Activated naive CD8-positive, alpha-beta T cell (primary cell): ENCODE results near the gene TFF3.

Experiments used
- H3K27ac Mint-ChIP-seq: one replicate; pipeline ENCODE4 v1.8.0; 2021; ENCODE audit warnings: mixed read lengths
- H3K27me3 Mint-ChIP-seq: one replicate; pipeline ENCODE4 v1.8.0; 2021; ENCODE audit warnings: mixed read lengths
- H3K36me3 Mint-ChIP-seq: one replicate; pipeline ENCODE4 v1.8.0; 2021; ENCODE audit warnings: mixed read lengths
- H3K4me1 Mint-ChIP-seq: one replicate; pipeline ENCODE4 v1.8.0; 2021; ENCODE audit warnings: low read depth, mixed read lengths
- H3K4me3 Mint-ChIP-seq: one replicate; pipeline ENCODE4 v1.8.0; 2021; ENCODE audit warnings: mild to moderate bottlenecking, mixed read lengths
- H3K9me3 Mint-ChIP-seq: one replicate; pipeline ENCODE4 v1.8.0; 2021; ENCODE audit warnings: low read depth, mixed read lengths

Gene TFF3

GRCh38 chr21:42338729-42339715 is 23.8 kb upstream of the TFF3 start:
- Mint-ChIP-seq H3K36me3 (no peaks in the 10 kb centered on the region), H3K4me1 (peaks cover 6% of the 10 kb centered on the region), H3K27ac (no peak overlapping the region), H3K27me3 (no peaks in the 10 kb centered on the region), H3K9me3 (no peaks in the 10 kb centered on the region), H3K4me3 (no peak overlapping the region)

- peaks cover 6% of the 10 kb centered on the region for H3K4me1 Mint-ChIP-seq
- H3K27me3 Mint-ChIP-seq, result no peaks in the 10 kb centered on the region
- no peak overlapping the region for H3K4me3 Mint-ChIP-seq
- no peaks in the 10 kb centered on the region for H3K9me3 Mint-ChIP-seq
- no peaks in the 10 kb centered on the region for H3K36me3 Mint-ChIP-seq
- H3K27ac Mint-ChIP-seq, result no peak overlapping the region
Measured at GRCh38 chr21:42337830-42338728, 22.9 kb upstream of the TFF3 start.

GRCh38 chr21:42337276-42337675 is 22.1 kb upstream of the TFF3 start:
- Mint-ChIP-seq H3K27ac (no peak overlapping the region), H3K36me3 (no peaks in the 10 kb centered on the region), H3K9me3 (no peaks in the 10 kb centered on the region), H3K4me1 (peaks cover 6% of the 10 kb centered on the region), H3K27me3 (no peaks in the 10 kb centered on the region), H3K4me3 (no peak overlapping the region)

- Mint-ChIP-seq H3K27ac (no peak overlapping the region), H3K4me3 (no peak overlapping the region), H3K27me3 (no peaks in the 10 kb centered on the region), H3K4me1 (peaks cover 6% of the 10 kb centered on the region), H3K36me3 (no peaks in the 10 kb centered on the region), H3K9me3 (peaks cover 7% of the 10 kb centered on the region)
Measured at GRCh38 chr21:42336054-42336453, 20.8 kb upstream of the TFF3 start.

- Mint-ChIP-seq H3K9me3 (peaks cover 12% of the 10 kb centered on the region), H3K36me3 (no peaks in the 10 kb centered on the region), H3K4me1 (peaks cover 3% of the 10 kb centered on the region), H3K4me3 (no peak overlapping the region), H3K27me3 (no peaks in the 10 kb centered on the region), H3K27ac (no peak overlapping the region)
Measured at GRCh38 chr21:42332557-42333317, 17.5 kb upstream of the TFF3 start.

GRCh38 chr21:42331660-42332059 is 16.5 kb upstream of the TFF3 start:
- H3K4me3 Mint-ChIP-seq, result no peak overlapping the region
- H3K27me3 Mint-ChIP-seq, result no peaks in the 10 kb centered on the region
- no peaks in the 10 kb centered on the region for H3K36me3 Mint-ChIP-seq
- no peak overlapping the region for H3K27ac Mint-ChIP-seq
- H3K4me1 Mint-ChIP-seq, result no peaks in the 10 kb centered on the region
- H3K9me3 Mint-ChIP-seq, result peaks cover 12% of the 10 kb centered on the region

- Mint-ChIP-seq H3K4me3 (no peak overlapping the region), H3K9me3 (peaks cover 12% of the 10 kb centered on the region), H3K27me3 (no peaks in the 10 kb centered on the region), H3K4me1 (no peaks in the 10 kb centered on the region), H3K27ac (no peak overlapping the region), H3K36me3 (no peaks in the 10 kb centered on the region)
Measured at GRCh38 chr21:42330380-42331371, 15.5 kb upstream of the TFF3 start.

GRCh38 chr21:42324896-42325295 is 9.7 kb upstream of the TFF3 start:
- Mint-ChIP-seq H3K27ac (no peak overlapping the region), H3K27me3 (peaks cover 2% of the 10 kb centered on the region)

GRCh38 chr21:42321845-42322244 is 6.6 kb upstream of the TFF3 start:
- no peak overlapping the region for H3K27ac Mint-ChIP-seq
- H3K27me3 Mint-ChIP-seq, result peaks cover 2% of the 10 kb centered on the region
- peaks cover 2% of the 10 kb centered on the region for H3K4me1 Mint-ChIP-seq
- no peaks in the 10 kb centered on the region for H3K9me3 Mint-ChIP-seq
- no peaks in the 10 kb centered on the region for H3K36me3 Mint-ChIP-seq
- H3K4me3 Mint-ChIP-seq, result no peak overlapping the region

More at GRCh38 chr21:42324896-42325295, 9.7 kb upstream of the TFF3 start:
- H3K4me1 Mint-ChIP-seq, result no peaks in the 10 kb centered on the region
- no peaks in the 10 kb centered on the region for H3K36me3 Mint-ChIP-seq
- no peak overlapping the region for H3K4me3 Mint-ChIP-seq
- H3K9me3 Mint-ChIP-seq, result no peaks in the 10 kb centered on the region

- Mint-ChIP-seq H3K36me3 (no peaks in the 10 kb centered on the region), H3K4me1 (peaks cover 2% of the 10 kb centered on the region), H3K9me3 (no peaks in the 10 kb centered on the region), H3K27me3 (peaks cover 2% of the 10 kb centered on the region), H3K4me3 (no peak overlapping the region), H3K27ac (no peak overlapping the region)
Measured at GRCh38 chr21:42321231-42321630, 6.0 kb upstream of the TFF3 start.

- H3K4me1 Mint-ChIP-seq, result peaks cover 2% of the 10 kb centered on the region
- no peaks in the 10 kb centered on the region for H3K36me3 Mint-ChIP-seq
- H3K27me3 Mint-ChIP-seq, result peaks cover 2% of the 10 kb centered on the region
- H3K9me3 Mint-ChIP-seq, result no peaks in the 10 kb centered on the region
- H3K27ac Mint-ChIP-seq, result no peak overlapping the region
- H3K4me3 Mint-ChIP-seq, result no peak overlapping the region
Measured at GRCh38 chr21:42320791-42321190, 5.6 kb upstream of the TFF3 start.

GRCh38 chr21:42319851-42320572 is 4.8 kb upstream of the TFF3 start:
- no peaks in the 10 kb centered on the region for H3K9me3 Mint-ChIP-seq
- no peak overlapping the region for H3K4me3 Mint-ChIP-seq

GRCh38 chr21:42319376-42319775 is 4.2 kb upstream of the TFF3 start:
- Mint-ChIP-seq H3K4me3 (no peak overlapping the region), H3K27ac (no peak overlapping the region)

More at GRCh38 chr21:42319851-42320572, 4.8 kb upstream of the TFF3 start:
- Mint-ChIP-seq H3K36me3 (no peaks in the 10 kb centered on the region), H3K27me3 (peaks cover 2% of the 10 kb centered on the region), H3K4me1 (peaks cover 2% of the 10 kb centered on the region), H3K27ac (no peak overlapping the region)

More at GRCh38 chr21:42319376-42319775, 4.2 kb upstream of the TFF3 start:
- Mint-ChIP-seq H3K27me3 (peaks cover 2% of the 10 kb centered on the region), H3K9me3 (no peaks in the 10 kb centered on the region), H3K36me3 (no peaks in the 10 kb centered on the region), H3K4me1 (peaks cover 2% of the 10 kb centered on the region)
